Mononuclear cell (primary cell): ENCODE measurements around the gene NTHL1. TPM values are rescaled to one million over a fixed set of nuclear protein-coding genes. Genes with fewer than 3 reads are reported as not detected.
A peak's percentile ranks its signal among the peaks of the same experiment; 100 is the strongest.
"Not testable (repeated sequence)": the region's sequence is repeated elsewhere in the genome, so short reads cannot be mapped to it uniquely, and the experiment has no call there.

Experiments
- H3K27me3 ChIP-seq: 2 replicates; pipeline ENCODE4 v1.6.0; 2011; ENCODE audit warnings: low read length, control low read depth; ENCODE audit not compliant: insufficient read depth
- H3K4me1 ChIP-seq: 2 replicates; pipeline ENCODE4 v1.5.1; 2011; ENCODE audit warnings: mild to moderate bottlenecking, low read length, control low read depth; ENCODE audit not compliant: insufficient read depth
- H3K4me3 ChIP-seq: 2 replicates; pipeline ENCODE4 v1.5.1; 2011; ENCODE audit warnings: mild to moderate bottlenecking, low read length, moderate library complexity
- H3K9me3 ChIP-seq: 2 replicates; pipeline ENCODE4 v1.5.1; 2011; ENCODE audit warnings: low read depth, mild to moderate bottlenecking, control low read depth, low read length
- total RNA-seq: library from RNA; depleted of rRNA; stranded (reverse); fragments of >200 nt; gene quantifications from one replicate; pipeline ENCODE4 v1.2.3, GENCODE V29; 2012

The NTHL1 gene
- total RNA-seq, 1 donor = 3.1 TPM

- H3K4me3 ChIP-seq = no peak overlapping the region
- H3K4me1 ChIP-seq = peaks cover 34% of the 10 kb centered on the region
- no peaks in the 10 kb centered on the region for H3K9me3 ChIP-seq
- H3K27me3 ChIP-seq = peaks cover 29% of the 10 kb centered on the region
Observed at GRCh38 chr16:2025251-2025650, 22.4 kb downstream of the NTHL1 start.

- Histone ChIP-seq H3K27me3 (peaks cover 38% of the 10 kb centered on the region), H3K9me3 (no peaks in the 10 kb centered on the region), H3K4me1 (peaks cover 38% of the 10 kb centered on the region), H3K4me3 (no peak overlapping the region)
Observed at GRCh38 chr16:2024032-2024420, 23.6 kb downstream of the NTHL1 start.

- Histone ChIP-seq H3K9me3 (no peaks in the 10 kb centered on the region), H3K4me1 (peaks cover 38% of the 10 kb centered on the region), H3K4me3 (peak overlapping the region; percentile 24), H3K27me3 (peaks cover 41% of the 10 kb centered on the region)
Observed at GRCh38 chr16:2023092-2024031, 24.3 kb downstream of the NTHL1 start.

- peaks cover 38% of the 10 kb centered on the region for H3K4me1 ChIP-seq
- no peaks in the 10 kb centered on the region for H3K9me3 ChIP-seq
- H3K4me3 ChIP-seq = no peak overlapping the region
- H3K27me3 ChIP-seq = peaks cover 37% of the 10 kb centered on the region
Observed at GRCh38 chr16:2022723-2023091, 24.9 kb downstream of the NTHL1 start.

GRCh38 chr16:2019921-2020831 lies 27.5 kb downstream of the NTHL1 start:
- Histone ChIP-seq H3K9me3 (no peaks in the 10 kb centered on the region), H3K4me3 (no peak overlapping the region), H3K27me3 (peaks cover 23% of the 10 kb centered on the region), H3K4me1 (peaks cover 34% of the 10 kb centered on the region)

- Histone ChIP-seq H3K4me1 (peaks cover 38% of the 10 kb centered on the region), H3K9me3 (no peaks in the 10 kb centered on the region), H3K4me3 (no peak within 1 kb of the TSS), H3K27me3 (peaks cover 23% of the 10 kb centered on the region)
Observed at GRCh38 chr16:2019518-2019920, 28.1 kb downstream of the NTHL1 start, which contains the start of gene NPW. Gene NPW, plus strand, starts transcription at chr16:2019785.

GRCh38 chr16:2016407-2016922 lies 31.2 kb downstream of the NTHL1 start:
- Histone ChIP-seq H3K9me3 (no peaks in the 10 kb centered on the region), H3K4me1 (peaks cover 21% of the 10 kb centered on the region), H3K27me3 (peaks cover 21% of the 10 kb centered on the region), H3K4me3 (no peak overlapping the region)

GRCh38 chr16:2015947-2016208 lies 31.8 kb downstream of the NTHL1 start:
- H3K4me1 ChIP-seq = peaks cover 21% of the 10 kb centered on the region
- peaks cover 17% of the 10 kb centered on the region for H3K27me3 ChIP-seq
- H3K9me3 ChIP-seq = no peaks in the 10 kb centered on the region

GRCh38 chr16:2015117-2015946 lies 32.3 kb downstream of the NTHL1 start:
- H3K4me3 ChIP-seq = no peak overlapping the region

More at GRCh38 chr16:2015947-2016208, 31.8 kb downstream of the NTHL1 start:
- no peak overlapping the region for H3K4me3 ChIP-seq

GRCh38 chr16:2013527-2013926 lies 34.1 kb downstream of the NTHL1 start:
- Histone ChIP-seq H3K4me3 (no peak overlapping the region), H3K4me1 (peaks cover 28% of the 10 kb centered on the region), H3K27me3 (no peaks in the 10 kb centered on the region), H3K9me3 (no peaks in the 10 kb centered on the region)

More at GRCh38 chr16:2015117-2015946, 32.3 kb downstream of the NTHL1 start:
- Histone ChIP-seq H3K27me3 (peaks cover 13% of the 10 kb centered on the region), H3K4me1 (peaks cover 21% of the 10 kb centered on the region), H3K9me3 (no peaks in the 10 kb centered on the region)

- H3K4me3 ChIP-seq, H3K27me3 ChIP-seq: not testable (repeated sequence)
- H3K4me1 ChIP-seq = peaks cover 46% of the 10 kb centered on the region
Observed at GRCh38 chr16:2011726-2012125, 35.9 kb downstream of the NTHL1 start.

GRCh38 chr16:2009791-2010510 lies 37.7 kb downstream of the NTHL1 start, which contains the start of gene ZNF598:
Gene ZNF598, minus strand, starts transcription at chr16:2009821.
- H3K9me3 ChIP-seq = no peaks in the 10 kb centered on the region
- H3K4me3 ChIP-seq = peak within 1 kb of the TSS; percentile 68
- H3K27me3 ChIP-seq = no peaks in the 10 kb centered on the region
- peaks cover 52% of the 10 kb centered on the region for H3K4me1 ChIP-seq

More at GRCh38 chr16:2011726-2012125, 35.9 kb downstream of the NTHL1 start:
- not testable (repeated sequence) for H3K9me3 ChIP-seq

- H3K27me3 ChIP-seq = no peaks in the 10 kb centered on the region
- no peaks in the 10 kb centered on the region for H3K9me3 ChIP-seq
- peaks cover 53% of the 10 kb centered on the region for H3K4me1 ChIP-seq
- H3K4me3 ChIP-seq = peak overlapping the region; percentile 68
Observed at GRCh38 chr16:2009164-2009711, 38.4 kb downstream of the NTHL1 start.
